SK-N-SH (cell line): ENCODE measurements around the gene SHROOM1. TPM values are rescaled to one million over a fixed set of nuclear protein-coding genes. Genes with fewer than 3 reads are reported as not detected.

Experiments used
- CTCF ChIA-PET: fragments of 300-600, 350-600 bp; formaldehyde crosslinking; extraction: SDS; loops from one replicate; lab custom pipeline; 2021; lab: Yijun Ruan, JAX
- POLR2A ChIA-PET: fragments of 350-600 bp; sonication (Branson Sonifier 250); formaldehyde crosslinking; extraction: SDS; loops from one replicate; lab custom pipeline; 2020; ENCODE audit warnings: antibody characterized with exemption, inconsistent platforms; lab: Yijun Ruan, JAX
- DNase-seq: peaks from one replicate; pipeline ENCODE4 v3.0.0; 2012
- H2AFZ ChIP-seq: fragments of 200-600 bp; sonication (generic); 2 replicates; pipeline ENCODE4 v1.8.1; 2016; ENCODE audit warnings: antibody characterized with exemption, mild to moderate bottlenecking, low read depth
- H3F3A ChIP-seq: fragments of 200-600 bp; sonication (generic); replicated peaks from 2 replicates; pipeline ENCODE3; 2016; ENCODE audit warnings: antibody characterized with exemption, mild to moderate bottlenecking; ENCODE audit not compliant: insufficient read depth
- H3K27ac ChIP-seq, 2 experiments: fragments of 200-500 bp in 1 of 2; fragments of 200-600 bp in 1 of 2; sonication (Bioruptor generic) in 1 of 2; sonication (generic), shearing (Covaris generic) in 1 of 2; 2 replicates each; pipeline versions ENCODE4 v1.5.1 to v1.6.1; 2014 to 2016; ENCODE audit warnings: low read depth in 2 of 2, inconsistent platforms in 1 of 2, low read length in 1 of 2, mild to moderate bottlenecking in 1 of 2, mixed read lengths in 1 of 2
- H3K27me3 ChIP-seq: fragments of 200-600 bp; sonication (generic), shearing (Covaris generic); 2 replicates; pipeline ENCODE4 v1.6.1; 2016; ENCODE audit warnings: mixed run types; ENCODE audit not compliant: insufficient read depth
- H3K36me3 ChIP-seq, 2 experiments: fragments of 200-500 bp in 1 of 2; fragments of 200-600 bp in 1 of 2; sonication (Bioruptor generic) in 1 of 2; sonication (generic) in 1 of 2; replicated peaks in 1 of 2; 2 replicates each; pipeline versions ENCODE3 to v1.5.1; 2014 to 2016; ENCODE audit warnings: low read length in 1 of 2, mild to moderate bottlenecking in 1 of 2; ENCODE audit not compliant: insufficient read depth in 2 of 2, control insufficient read depth in 1 of 2
- H3K4me1 ChIP-seq, 2 experiments: fragments of 200-500 bp in 1 of 2; fragments of 200-600 bp in 1 of 2; sonication (Bioruptor generic) in 1 of 2; sonication (generic), shearing (Covaris generic) in 1 of 2; 2 replicates each; pipeline versions ENCODE4 v1.5.1 to v1.6.1; 2014 to 2016; ENCODE audit warnings: low read depth in 1 of 2, low read length in 1 of 2, mixed run types in 1 of 2; ENCODE audit not compliant: insufficient read depth in 2 of 2, control insufficient read depth in 1 of 2
- H3K4me2 ChIP-seq: fragments of 200-600 bp; sonication (generic), shearing (Covaris generic); 2 replicates; pipeline ENCODE4 v1.6.1; 2017; ENCODE audit warnings: mixed run types
- H3K4me3 ChIP-seq, 2 experiments: fragments of 200-500 bp in 1 of 2; fragments of 200-600 bp in 1 of 2; sonication (Bioruptor generic) in 1 of 2; sonication (generic), shearing (Covaris generic) in 1 of 2; 2 replicates each; pipeline versions ENCODE4 v1.5.1 to v1.8.1; 2014 to 2016; ENCODE audit warnings: low read depth in 2 of 2, inconsistent platforms in 1 of 2, low read length in 1 of 2, mild to moderate bottlenecking in 1 of 2, mixed read lengths in 1 of 2, moderate library complexity in 1 of 2
- H3K79me2 ChIP-seq: fragments of 200-600 bp; sonication (generic); 2 replicates; pipeline ENCODE4 v1.8.1; 2017; ENCODE audit warnings: mild to moderate bottlenecking; ENCODE audit not compliant: insufficient read depth
- H3K9ac ChIP-seq: fragments of 200-600 bp; sonication (generic); 2 replicates; pipeline ENCODE4 v1.6.1; 2017; ENCODE audit warnings: mixed run types
- H3K9me2 ChIP-seq: fragments of 200-600 bp; sonication (generic); 2 replicates; pipeline ENCODE4 v1.6.1; 2017; ENCODE audit warnings: mixed run types
- H3K9me3 ChIP-seq: fragments of 200-600 bp; sonication (generic); 2 replicates; pipeline ENCODE4 v1.6.1; 2017; ENCODE audit warnings: mixed run types, mild to moderate bottlenecking, moderate library complexity
- H4K20me1 ChIP-seq: fragments of 200-600 bp; sonication (generic); 2 replicates; pipeline ENCODE4 v1.6.1; 2017; ENCODE audit warnings: mild to moderate bottlenecking, mixed run types; ENCODE audit not compliant: insufficient read depth
- EP300 ChIP-seq, 2 experiments: IDR thresholded peaks; 2 replicates each; pipeline versions ENCODE4 v1.4.0 to v1.6.1; 2012; ENCODE audit warnings: borderline replicate concordance in 1 of 2, low read depth in 1 of 2, low read length in 1 of 2
- FOSL2 ChIP-seq: IDR thresholded peaks from 2 replicates; pipeline ENCODE4 v1.4.0; 2012; ENCODE audit warnings: low read depth, mild to moderate bottlenecking, moderate library complexity, borderline replicate concordance
- FOXJ3 ChIP-seq: sonication (generic); formaldehyde crosslinking; IDR thresholded peaks from 2 replicates; pipeline ENCODE4 v1.5.1; 2020; ENCODE audit warnings: mild to moderate bottlenecking, missing genetic modification reagents
- FOXM1 ChIP-seq: IDR thresholded peaks from 2 replicates; pipeline ENCODE4 v1.4.0; 2012; ENCODE audit warnings: low read depth, mild to moderate bottlenecking
- GABPA ChIP-seq: IDR thresholded peaks from 2 replicates; pipeline ENCODE4 v1.4.0; 2012; ENCODE audit warnings: low read depth, mild to moderate bottlenecking
- JUND ChIP-seq: IDR thresholded peaks from 2 replicates; pipeline ENCODE4 v1.4.0; 2012
- MAX ChIP-seq: IDR thresholded peaks from 2 replicates; pipeline ENCODE4 v1.4.0; 2012; ENCODE audit warnings: low read depth
- MEF2A ChIP-seq: IDR thresholded peaks from 2 replicates; pipeline ENCODE4 v1.4.0; 2012; ENCODE audit warnings: low read depth, borderline replicate concordance
- MXI1 ChIP-seq: IDR thresholded peaks from 2 replicates; pipeline ENCODE4 v1.6.1; 2012; ENCODE audit warnings: mild to moderate bottlenecking, low read depth, low read length, improper control_type of control experiment
- NFIC ChIP-seq: IDR thresholded peaks from 2 replicates; pipeline ENCODE4 v1.4.0; 2012; ENCODE audit warnings: borderline replicate concordance
- NRF1 ChIP-seq: IDR thresholded peaks from 2 replicates; pipeline ENCODE4 v1.6.1; 2012; ENCODE audit warnings: low read depth, mild to moderate bottlenecking, low read length
- POLR2AphosphoS5 ChIP-seq: IDR thresholded peaks from 2 replicates; pipeline ENCODE4 v1.6.1; 2012; ENCODE audit warnings: low read depth, low read length
- RAD21 ChIP-seq: IDR thresholded peaks from 2 replicates; pipeline ENCODE4 v1.6.1; 2012; ENCODE audit warnings: mild to moderate bottlenecking, low read length
- RCOR1 ChIP-seq: fragments of 150-350 bp; IDR thresholded peaks from 2 replicates; pipeline ENCODE4 v1.6.1; 2017; ENCODE audit warnings: antibody characterized with exemption, low read length
- REST ChIP-seq: IDR thresholded peaks from 2 replicates; pipeline ENCODE4 v1.6.1; 2012; ENCODE audit warnings: mild to moderate bottlenecking, low read depth, low read length, moderate library complexity
- RFX5 ChIP-seq: IDR thresholded peaks from 2 replicates; pipeline ENCODE4 v1.6.1; 2012; ENCODE audit warnings: mild to moderate bottlenecking, improper control_type of control experiment, low read length
- RXRA ChIP-seq: IDR thresholded peaks from 2 replicates; pipeline ENCODE4 v1.4.0; 2012; ENCODE audit warnings: low read depth, mild to moderate bottlenecking, borderline replicate concordance
- SMC3 ChIP-seq: IDR thresholded peaks from 2 replicates; pipeline ENCODE4 v1.6.1; 2012; ENCODE audit warnings: low read depth, low read length, improper control_type of control experiment
- TAF1 ChIP-seq: IDR thresholded peaks from 2 replicates; pipeline ENCODE4 v1.6.1; 2012; ENCODE audit warnings: low read depth, mild to moderate bottlenecking, low read length, moderate library complexity, borderline replicate concordance
- TCF12 ChIP-seq: IDR thresholded peaks from 2 replicates; pipeline ENCODE4 v1.4.0; 2012
- TEAD4 ChIP-seq: IDR thresholded peaks from 2 replicates; pipeline ENCODE4 v1.4.0; 2012; ENCODE audit warnings: mild to moderate bottlenecking, borderline replicate concordance; ENCODE audit not compliant: insufficient read depth
- USF1 ChIP-seq: IDR thresholded peaks from 2 replicates; pipeline ENCODE4 v1.4.0; 2012; ENCODE audit warnings: low read depth, borderline replicate concordance
- USF2 ChIP-seq: fragments of 150-350 bp; IDR thresholded peaks from 2 replicates; pipeline ENCODE4 v1.6.1; 2017; ENCODE audit warnings: antibody characterized with exemption, low read length, low read depth, borderline replicate concordance
- YY1 ChIP-seq: IDR thresholded peaks from 2 replicates; pipeline ENCODE4 v1.4.0; 2012; ENCODE audit warnings: low read depth, mild to moderate bottlenecking
- ZBTB33 ChIP-seq: IDR thresholded peaks from 2 replicates; pipeline ENCODE4 v1.4.0; 2012; ENCODE audit warnings: low read depth, borderline replicate concordance
- WGBS: methylation state at CpG from one replicate; pipeline ENCODE4 v1.1.6; 2017; ENCODE audit warnings: low lambda C conversion rate; 5-methylcytosine and 5-hydroxymethylcytosine counted together
- polyA plus RNA-seq, 3 experiments: library from polyadenylated mRNA; depleted of rRNA; stranded (reverse); fragments of >200 nt; gene quantifications; 2 replicates each; pipeline ENCODE4 v1.2.3, GENCODE V29; 2012
- TF ChIP-seq, protein P1 (sequence below): IDR thresholded peaks from 2 replicates; pipeline ENCODE4; 2012

The SHROOM1 gene
- polyA plus RNA-seq, 1 of the 3 experiments (the other 2 are of a cell fraction): 3.8 TPM

- peak overlapping the region; percentile 29 for H3K4me2 ChIP-seq
- H3K9ac ChIP-seq: peak overlapping the region; percentile 36; the same call in 1 of the 2 replicates
- CTCF ChIA-PET: interaction anchor here (1.3 kb wide), 1 partner anchor 38 kb away, joined by 4 read pairs; no protein-coding TSS in a partner anchor
- H3K4me3 ChIP-seq: no peak overlapping the region
- H3K36me3 ChIP-seq: no peaks in the 10 kb centered on the region
- H3K27ac ChIP-seq: peak overlapping the region in 1 of 2 experiments; percentile 57; a peak in 2 of 4 replicates
- H2AFZ ChIP-seq: peak overlapping the region; percentile 95
- H3K9me2 ChIP-seq: no peaks in the 10 kb centered on the region
- no peak for DNase-seq
- WGBS: 38% methylated on average over 4 of the region's 4 CpGs
- peaks cover 8% of the 10 kb centered on the region for H3F3A ChIP-seq
- POLR2A ChIA-PET: no interaction called here
- H3K4me1 ChIP-seq: peaks cover 5 to 18% of the 10 kb centered on the region in 2 experiments; a peak in 2 of 4 replicates
- H3K9me3 ChIP-seq: no peaks in the 10 kb centered on the region
- no peaks in the 10 kb centered on the region for H3K27me3 ChIP-seq
- no peaks in the 10 kb centered on the region for H4K20me1 ChIP-seq
- H3K79me2 ChIP-seq: no peaks in the 10 kb centered on the region; the same call in 1 of the 2 replicates
- TF ChIP-seq MAX (peak; percentile 88), POLR2AphosphoS5 (peak; percentile 56; the same call in 1 of the 2 replicates), TEAD4 (peak; percentile 46; the same call in 1 of the 2 replicates), MEF2A (no peak), RXRA (no peak), NRF1 (no peak), ZBTB33 (no peak), TCF12 (peak; percentile 54; the same call in 1 of the 2 replicates), FOSL2 (peak; percentile 91), FOXM1 (no peak), RFX5 (no peak), REST (no peak), SMC3 (no peak), NFIC (no peak), RCOR1 (no peak), FOXJ3 (CRISPR knock-in tag) (no peak), MXI1 (no peak), YY1 (peak; percentile 24; the same call in 1 of the 2 replicates), TAF1 (peak; percentile 28; the same call in 1 of the 2 replicates), JUND (peak; percentile 78), EP300 (IDR thresholded peaks at IDR 0.05; ENCODE audit: borderline replicate concordance in 1 of 2, low read depth in 1 of 2, low read length in 1 of 2) (peak in 1 of 2 experiments; percentile 53; a peak in 1 of 4 replicates), RAD21 (no peak), USF1 (no peak), USF2 (no peak), GABPA (peak; percentile 63)
- TF ChIP-seq, protein P1, sequence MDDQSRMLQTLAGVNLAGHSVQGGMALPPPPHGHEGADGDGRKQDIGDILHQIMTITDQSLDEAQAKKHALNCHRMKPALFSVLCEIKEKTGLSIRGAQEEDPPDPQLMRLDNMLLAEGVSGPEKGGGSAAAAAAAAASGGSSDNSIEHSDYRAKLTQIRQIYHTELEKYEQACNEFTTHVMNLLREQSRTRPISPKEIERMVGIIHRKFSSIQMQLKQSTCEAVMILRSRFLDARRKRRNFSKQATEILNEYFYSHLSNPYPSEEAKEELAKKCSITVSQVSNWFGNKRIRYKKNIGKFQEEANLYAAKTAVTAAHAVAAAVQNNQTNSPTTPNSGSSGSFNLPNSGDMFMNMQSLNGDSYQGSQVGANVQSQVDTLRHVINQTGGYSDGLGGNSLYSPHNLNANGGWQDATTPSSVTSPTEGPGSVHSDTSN: 0 out of 2 replicates have a peak, but pooled peaks have one; percentile 19
Measured at GRCh38 chr5:132782101-132782500, 48.3 kb downstream of the SHROOM1 start.
